GM21390 (cell line): ENCODE data around the gene THAP4.
A peak's percentile ranks its signal among the peaks of the same experiment; 100 is the strongest.
"Not testable (repeated sequence)": the region's sequence is repeated elsewhere in the genome, so short reads cannot be mapped to it uniquely, and the experiment has no call there.

Experiments
- ATAC-seq: cut with Tn5 transposase; IDR thresholded peaks from one replicate; pipeline ENCODE4 v1.9.1; 2021; ENCODE audit not compliant: unreplicated experiment

The THAP4 gene

GRCh38 chr2:241613017-241613780, 23.8 kb downstream of the THAP4 start:
- ATAC-seq = no peak

DNA sequence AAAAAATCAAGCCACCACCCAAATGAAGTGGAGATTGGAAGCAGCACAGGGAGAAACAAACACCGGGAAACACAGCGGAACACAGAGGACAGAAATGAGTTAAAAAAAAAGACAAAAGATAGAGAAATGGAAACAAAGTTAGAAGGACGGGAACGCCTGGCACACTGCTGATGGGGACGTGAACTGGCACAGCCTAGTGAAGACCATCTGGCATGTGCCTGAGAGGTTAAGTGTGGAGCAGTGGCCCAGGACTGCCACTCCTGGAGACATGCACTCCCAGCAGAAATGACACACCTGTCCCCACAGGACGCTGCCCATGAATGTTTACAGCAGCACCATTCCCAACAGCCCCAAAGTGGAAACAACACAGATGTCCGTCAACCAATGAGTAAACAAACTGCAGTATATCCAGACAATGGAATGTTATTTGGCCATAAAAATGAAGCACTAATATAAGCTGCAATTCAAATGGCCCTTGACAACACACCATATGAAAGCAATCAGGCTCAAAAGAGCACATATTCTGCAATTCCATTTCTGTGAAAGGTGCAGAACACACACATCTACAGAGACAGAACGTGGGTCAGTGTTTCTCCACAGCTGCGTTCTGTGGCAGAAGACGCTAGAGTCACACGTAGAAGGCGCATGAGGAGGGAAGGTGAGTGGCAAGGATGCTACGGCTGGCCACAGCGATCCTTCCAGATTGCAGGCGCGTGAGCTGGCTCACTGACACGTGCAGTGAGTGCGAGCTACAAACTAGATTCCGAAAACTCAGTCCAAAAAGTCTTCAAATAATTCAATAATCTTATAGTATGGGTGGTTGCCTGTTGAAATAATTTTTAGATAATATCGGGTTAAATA, 24.6 kb downstream of the THAP4 start:
- ATAC-seq = no peak

- ATAC-seq = no peak
Observed at GRCh38 chr2:241611062-241611461, 25.9 kb downstream of the THAP4 start.

GRCh38 chr2:241609859-241610793, 26.8 kb downstream of the THAP4 start:
- ATAC-seq = peak; percentile 95

- ATAC-seq = no peak
Observed at GRCh38 chr2:241608881-241609280, 28.1 kb downstream of the THAP4 start.

GRCh38 chr2:241607162-241607885, 29.6 kb downstream of the THAP4 start:
- no peak for ATAC-seq

GRCh38 chr2:241606186-241606585, 30.8 kb downstream of the THAP4 start:
- no peak for ATAC-seq

DNA sequence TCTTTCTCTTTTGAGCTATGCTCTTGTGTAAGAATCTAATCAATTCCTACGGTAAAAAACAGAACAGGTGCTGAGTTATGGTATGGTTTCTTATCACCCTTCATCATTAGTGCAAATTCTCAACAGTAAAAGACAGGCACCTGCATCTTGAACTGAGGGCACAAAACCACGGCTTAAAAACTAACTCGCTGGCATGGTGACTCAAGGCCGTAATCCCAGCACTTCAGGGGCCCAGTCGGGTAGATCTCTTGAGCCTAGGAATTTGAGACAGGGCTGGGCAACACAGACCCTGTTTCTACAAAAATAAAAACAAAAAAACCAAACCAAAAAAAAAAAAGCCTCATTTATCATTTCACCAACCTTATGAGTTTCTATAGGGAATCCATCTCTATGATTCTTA, 33.3 kb downstream of the THAP4 start:
- ATAC-seq = no peak

DNA sequence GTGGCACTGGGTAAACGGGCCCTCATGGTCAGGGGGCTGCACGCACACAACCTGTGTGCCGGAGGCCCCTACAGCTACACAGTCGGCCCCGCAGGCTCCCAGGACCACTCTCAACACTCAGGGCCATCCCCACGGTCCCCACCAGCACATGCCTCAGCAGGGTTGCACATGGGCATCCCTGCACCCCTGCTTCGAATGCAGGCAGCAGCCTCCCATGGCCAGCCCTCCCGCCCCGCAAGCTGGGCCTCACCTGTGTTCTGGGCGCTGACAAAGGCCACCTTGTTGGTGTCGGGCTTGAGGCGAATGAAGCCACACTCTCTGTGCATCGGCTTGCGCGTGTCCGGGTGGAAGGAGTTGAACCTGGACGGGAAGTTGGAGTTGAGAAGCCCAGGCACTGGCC, 34.2 kb downstream of the THAP4 start:
- ATAC-seq = no peak

GRCh38 chr2:241601841-241602240, 35.1 kb downstream of the THAP4 start:
- no peak for ATAC-seq

DNA sequence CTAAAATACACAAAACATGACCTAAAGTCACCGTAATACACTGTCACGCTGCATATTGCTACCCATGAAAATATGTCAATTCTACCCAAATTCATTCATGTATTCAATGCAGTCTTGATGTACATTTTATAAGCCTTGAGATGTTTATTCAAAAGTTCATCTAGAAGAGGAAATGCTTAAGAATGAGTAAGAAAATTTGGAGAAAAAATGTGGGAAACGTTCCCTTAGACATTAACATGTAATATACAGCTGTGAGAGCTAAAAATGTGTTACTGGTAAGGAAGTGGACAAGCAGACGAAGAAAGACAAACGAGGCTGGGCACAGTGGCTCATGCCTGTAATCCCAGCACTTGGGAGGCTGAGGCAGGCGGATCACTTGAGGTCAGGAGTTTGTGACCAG, 37.3 kb downstream of the THAP4 start:
- no peak for ATAC-seq

GRCh38 chr2:241598487-241598886, 38.5 kb downstream of the THAP4 start:
- ATAC-seq = no peak

DNA sequence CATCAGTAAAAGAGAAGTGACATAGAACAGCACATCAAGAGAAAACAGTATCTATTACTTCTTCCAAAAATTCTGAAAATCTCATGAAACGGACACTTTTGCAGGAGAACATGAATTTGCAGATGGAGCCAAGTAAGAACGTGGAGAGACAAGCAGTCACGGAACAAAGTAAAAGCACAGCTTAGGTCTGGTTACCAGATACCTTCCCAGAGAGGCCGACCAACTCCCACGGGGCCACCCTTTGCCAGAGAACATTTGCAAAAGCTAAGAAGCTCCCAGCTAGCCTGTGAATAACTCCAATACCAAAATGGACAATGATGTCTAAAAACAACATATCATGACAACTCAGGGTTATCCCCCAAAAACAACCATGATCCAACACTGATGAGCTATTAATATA, 38.9 kb downstream of the THAP4 start:
- ATAC-seq = no peak

GRCh38 chr2:241597561-241597960, 39.4 kb downstream of the THAP4 start:
- ATAC-seq = no peak

DNA sequence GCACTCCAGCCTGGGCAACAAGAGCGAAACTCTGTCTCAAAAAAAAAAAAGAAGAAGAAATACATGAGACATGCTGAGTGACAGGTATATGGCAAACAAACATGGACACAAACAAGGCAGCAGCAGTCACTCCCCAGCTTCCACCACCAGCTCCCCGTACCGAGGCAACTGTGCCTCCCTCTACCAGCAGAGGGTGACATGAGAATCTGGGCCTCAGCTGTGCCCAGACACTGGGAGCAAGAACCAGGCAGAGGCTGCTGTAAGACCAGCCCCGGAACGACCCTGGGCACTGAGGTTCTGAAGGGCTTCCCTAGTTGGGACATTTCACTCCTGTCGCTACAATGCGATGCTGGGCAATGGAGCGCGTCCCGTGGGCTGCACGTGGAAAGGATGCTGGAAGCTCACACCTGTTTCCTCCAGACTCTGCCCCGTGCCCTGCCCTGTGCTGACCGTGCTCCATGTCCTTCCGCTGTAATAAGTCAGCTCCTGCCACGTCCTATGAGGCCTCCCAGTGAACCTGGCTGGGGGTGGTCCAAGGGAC, 41.3 kb downstream of the THAP4 start:
- no peak for ATAC-seq

GRCh38 chr2:241593271-241593670, 43.7 kb downstream of the THAP4 start:
- ATAC-seq = no peak

- no peak for ATAC-seq
Observed at GRCh38 chr2:241592126-241592845, 44.7 kb downstream of the THAP4 start.

GRCh38 chr2:241590496-241591455, 46.2 kb downstream of the THAP4 start:
- ATAC-seq = not testable (repeated sequence)
